H9 (cell line): ENCODE results near the gene ST6GALNAC6. TPM values are rescaled to one million over a fixed set of nuclear protein-coding genes. Genes with fewer than 3 reads are reported as not detected.
"Not testable (repeated sequence)": the region's sequence is repeated elsewhere in the genome, so short reads cannot be mapped to it uniquely, and the experiment has no call there.

Source experiments
- DNase-seq: peaks from one replicate; pipeline ENCODE4 v3.0.0-alpha.2; 2017
- H2AFZ ChIP-seq: one replicate; pipeline ENCODE4 v1.6.1; 2013; ENCODE audit warnings: mild to moderate bottlenecking, low read length, control low read depth, moderate library complexity
- H2AK5ac ChIP-seq: 2 replicates; pipeline ENCODE4 v1.6.1; 2013; ENCODE audit warnings: low read length, control low read depth, mixed read lengths; ENCODE audit not compliant: insufficient read length
- H2BK120ac ChIP-seq: one replicate; pipeline ENCODE4 v1.6.1; 2013; ENCODE audit warnings: low read depth, mild to moderate bottlenecking, low read length, control low read depth, inconsistent platforms; ENCODE audit not compliant: poor library complexity, severe bottlenecking
- H2BK12ac ChIP-seq: 2 replicates; pipeline ENCODE4 v1.6.1; 2013; ENCODE audit warnings: low read length, control low read depth, mixed read lengths, low read depth; ENCODE audit not compliant: insufficient read length
- H2BK15ac ChIP-seq: 2 replicates; pipeline ENCODE4 v1.6.1; 2013; ENCODE audit warnings: low read depth, low read length, control low read depth
- H2BK20ac ChIP-seq: one replicate; pipeline ENCODE4 v1.6.1; 2013; ENCODE audit warnings: low read depth, mild to moderate bottlenecking, low read length, control low read depth, inconsistent platforms; ENCODE audit not compliant: poor library complexity, severe bottlenecking
- H2BK5ac ChIP-seq: 2 replicates; pipeline ENCODE4 v1.6.1; 2013; ENCODE audit warnings: low read length, control low read depth, mixed read lengths; ENCODE audit not compliant: insufficient read length
- H3K14ac ChIP-seq: 2 replicates; pipeline ENCODE4 v1.6.1; 2013; ENCODE audit warnings: low read length, control low read depth; ENCODE audit not compliant: insufficient read depth
- H3K18ac ChIP-seq: 2 replicates; pipeline ENCODE4 v1.6.1; 2013; ENCODE audit warnings: low read depth, mild to moderate bottlenecking, mixed read lengths, low read length, control low read depth; ENCODE audit not compliant: insufficient read length
- H3K23ac ChIP-seq: 2 replicates; pipeline ENCODE4 v1.6.1; 2013; ENCODE audit warnings: low read length, control low read depth, mixed read lengths, low read depth; ENCODE audit not compliant: insufficient read length
- H3K23me2 ChIP-seq: 2 replicates; pipeline ENCODE4 v1.6.1; 2013; ENCODE audit warnings: low read depth, mild to moderate bottlenecking, mixed read lengths, low read length, control low read depth; ENCODE audit not compliant: insufficient read length, poor library complexity, severe bottlenecking
- H3K27ac ChIP-seq: 2 replicates; pipeline ENCODE4 v1.5.1; 2013; ENCODE audit warnings: low read length, control low read depth, mixed read lengths, low read depth; ENCODE audit not compliant: insufficient read length
- H3K27me3 ChIP-seq: 2 replicates; pipeline ENCODE4 v1.6.1; 2013; ENCODE audit warnings: low read length, control low read depth, inconsistent platforms; ENCODE audit not compliant: insufficient read depth
- H3K4ac ChIP-seq: 2 replicates; pipeline ENCODE4 v1.6.1; 2013; ENCODE audit warnings: low read depth, mild to moderate bottlenecking, control low read depth, inconsistent platforms, low read length, moderate library complexity
- H3K4me1 ChIP-seq: 2 replicates; pipeline ENCODE4 v1.6.1; 2013; ENCODE audit warnings: low read length, control low read depth, inconsistent platforms; ENCODE audit not compliant: insufficient read depth
- H3K4me2 ChIP-seq: 2 replicates; pipeline ENCODE4 v1.6.1; 2013; ENCODE audit warnings: low read length, control low read depth, mixed read lengths; ENCODE audit not compliant: insufficient read length, insufficient read depth
- H3K56ac ChIP-seq: 2 replicates; pipeline ENCODE4 v1.6.1; 2013; ENCODE audit warnings: low read depth, mild to moderate bottlenecking, mixed read lengths, low read length, control low read depth; ENCODE audit not compliant: insufficient read length
- H3K79me1 ChIP-seq: 2 replicates; pipeline ENCODE4 v1.6.1; 2013; ENCODE audit warnings: low read depth, mild to moderate bottlenecking, moderate library complexity, low read length, control low read depth, inconsistent platforms; ENCODE audit not compliant: insufficient read depth, poor library complexity, severe bottlenecking
- H3K79me2 ChIP-seq: 2 replicates; pipeline ENCODE4 v1.6.1; 2013; ENCODE audit warnings: low read length, control low read depth, inconsistent platforms; ENCODE audit not compliant: insufficient read depth
- H3K9ac ChIP-seq: 2 replicates; pipeline ENCODE4 v1.6.1; 2013; ENCODE audit warnings: low read length, control low read depth, mixed read lengths; ENCODE audit not compliant: insufficient read length; ENCODE audit errors: extremely low read depth
- H3K9me3 ChIP-seq: one replicate; pipeline ENCODE4 v1.6.1; 2013; ENCODE audit warnings: low read depth, low read length, inconsistent platforms; ENCODE audit not compliant: control insufficient read depth
- H3T11ph ChIP-seq: one replicate; pipeline ENCODE4 v1.6.1; 2013; ENCODE audit warnings: mild to moderate bottlenecking, low read length, control low read depth, inconsistent platforms
- H4K20me1 ChIP-seq: one replicate; pipeline ENCODE4 v1.6.1; 2013; ENCODE audit not compliant: control insufficient read depth, insufficient read length, insufficient read depth
- H4K5ac ChIP-seq: 2 replicates; pipeline ENCODE4 v1.6.1; 2013; ENCODE audit warnings: low read depth, mild to moderate bottlenecking, mixed read lengths, low read length, control low read depth; ENCODE audit not compliant: insufficient read length
- H4K8ac ChIP-seq: replicated peaks from 2 replicates; pipeline ENCODE4 v1.6.1; 2013; ENCODE audit warnings: low read length, control low read depth, mixed read lengths, low read depth; ENCODE audit not compliant: insufficient read length
- H4K91ac ChIP-seq: 2 replicates; pipeline ENCODE4 v1.6.1; 2013; ENCODE audit warnings: low read depth, mild to moderate bottlenecking, moderate library complexity, mixed read lengths, low read length, control low read depth; ENCODE audit not compliant: insufficient read length
- H3K27ac Mint-ChIP-seq, 3 experiments: 2 replicates in 2 of 3; 3 replicates in 1 of 3; pipeline ENCODE4 v1.8.0; 2020 to 2021; ENCODE audit warnings: mixed read lengths in 3 of 3, mild to moderate bottlenecking in 1 of 3, moderate library complexity in 1 of 3
- H3K27me3 Mint-ChIP-seq: 2 replicates; pipeline ENCODE4 v1.8.0; 2021; ENCODE audit warnings: low read depth, mild to moderate bottlenecking, moderate library complexity, mixed read lengths
- H3K36me3 Mint-ChIP-seq, 3 experiments: 2 replicates in 2 of 3; 3 replicates in 1 of 3; pipeline ENCODE4 v1.8.0; 2020 to 2021; ENCODE audit warnings: low read depth in 3 of 3, mixed read lengths in 3 of 3; ENCODE audit not compliant: insufficient read depth in 1 of 3
- H3K4me1 Mint-ChIP-seq, 2 experiments: 2 replicates each; pipeline ENCODE4 v1.8.0; 2020; ENCODE audit warnings: mixed read lengths in 2 of 2
- H3K4me3 Mint-ChIP-seq, 2 experiments: 2 replicates in 1 of 2; 3 replicates in 1 of 2; pipeline ENCODE4 v1.8.0; 2020 to 2021; ENCODE audit warnings: mild to moderate bottlenecking in 2 of 2, mixed read lengths in 2 of 2, moderate library complexity in 1 of 2
- H3K9me3 Mint-ChIP-seq, 2 experiments: 2 replicates in 1 of 2; 3 replicates in 1 of 2; pipeline ENCODE4 v1.8.0; 2020; ENCODE audit warnings: mild to moderate bottlenecking in 2 of 2, mixed read lengths in 2 of 2, moderate library complexity in 1 of 2
- CTCF ChIP-seq: fragments of 200-600 bp; sonication (generic); conservative IDR thresholded peaks from 3 replicates; pipeline ENCODE4 v1.8.0; 2021; ENCODE audit warnings: antibody characterized with exemption, mild to moderate bottlenecking
- whole genome bisulfite sequencing: extraction: QIAGEN DNeasy Blood & Tissue Kit; methylation state at CpG from one replicate; pipeline ENCODE4 v1.1.7; 2013; ENCODE audit warnings: missing lambda C conversion rate, low lambda C conversion rate, mixed read lengths; ENCODE audit not compliant: insufficient read length; ENCODE audit errors: extremely low coverage; 5-methylcytosine and 5-hydroxymethylcytosine counted together
- total RNA-seq: library from RNA; stranded (reverse); gene quantifications from 2 replicates; pipeline ENCODE4 v1.2.1, GENCODE V29; 2021

Gene ST6GALNAC6
- total RNA-seq, 1 experiment from 2014 or later, result 29.8 TPM

DNA sequence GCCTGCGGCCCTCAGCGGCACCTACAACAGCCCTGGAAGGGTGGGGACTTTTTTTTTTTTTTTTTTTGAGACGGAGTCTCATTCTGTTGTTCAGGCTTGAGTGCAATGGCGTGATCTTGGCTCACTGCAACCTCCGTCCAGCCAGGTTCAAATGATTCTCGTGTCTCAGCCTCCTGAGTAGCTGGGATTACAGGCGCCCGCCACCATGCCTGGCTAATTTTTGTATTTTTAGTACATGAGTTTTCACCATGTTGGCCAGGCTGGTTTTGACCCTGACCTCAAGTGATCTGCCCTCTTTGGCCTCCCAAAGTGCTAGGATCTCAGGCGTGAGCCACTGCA lies 29.3 kb downstream of the ST6GALNAC6 start:
- H3K4me3 Mint-ChIP-seq, H3K56ac ChIP-seq, H3K27me3 ChIP-seq, H3K27me3 Mint-ChIP-seq, H3K4me1 ChIP-seq, H3K23me2 ChIP-seq, H3K14ac ChIP-seq, H2BK20ac ChIP-seq, H3K23ac ChIP-seq, H3T11ph ChIP-seq, H3K4me2 ChIP-seq, H2BK120ac ChIP-seq, H2AK5ac ChIP-seq, H4K91ac ChIP-seq, H2BK15ac ChIP-seq, H3K79me1 ChIP-seq, H4K8ac ChIP-seq, H3K9ac ChIP-seq, H2BK5ac ChIP-seq, H3K4ac ChIP-seq, DNase-seq, H4K20me1 ChIP-seq, H3K27ac ChIP-seq, H3K9me3 Mint-ChIP-seq, H2AFZ ChIP-seq, H3K9me3 ChIP-seq, H2BK12ac ChIP-seq, H3K79me2 ChIP-seq, H3K27ac Mint-ChIP-seq, H3K18ac ChIP-seq, H4K5ac ChIP-seq: not testable (repeated sequence)
- Mint-ChIP-seq H3K4me1 (peaks cover 4 to 15% of the 10 kb centered on the region in 2 experiments; a peak in 3 of 4 replicates), H3K36me3 (peaks cover 0 to 13% (median 0%) of the 10 kb centered on the region in 3 experiments; a peak in 3 of 7 replicates)
- peak; percentile 22; the same call in 1 of the 3 replicates for TF ChIP-seq CTCF
- WGBS, result no CpG with 5 or more reads among the region's 9 CpGs
